Progenitor cell of endocrine pancreas (in vitro differentiated cells): ENCODE measurements around the gene ETNPPL. TPM values are rescaled to one million over a fixed set of nuclear protein-coding genes. Genes with fewer than 3 reads are reported as not detected.

Experiments
- DNase-seq: peaks from one replicate; pipeline ENCODE4 v3.0.0; 2021; ENCODE audit warnings: low spot score; ENCODE audit not compliant: unreplicated experiment
- H3K27ac Mint-ChIP-seq: 2 replicates; pipeline ENCODE4 v1.8.0; 2021; ENCODE audit warnings: mild to moderate bottlenecking, moderate library complexity, mixed read lengths
- H3K27me3 Mint-ChIP-seq: 2 replicates; pipeline ENCODE4 v1.8.0; 2021; ENCODE audit warnings: mixed read lengths
- H3K36me3 Mint-ChIP-seq: 2 replicates; pipeline ENCODE4 v1.8.0; 2022; ENCODE audit warnings: mixed read lengths; ENCODE audit not compliant: insufficient read depth
- H3K4me1 Mint-ChIP-seq: 2 replicates; pipeline ENCODE4 v1.8.0; 2021; ENCODE audit warnings: low read depth, mixed read lengths
- H3K4me3 Mint-ChIP-seq: 2 replicates; pipeline ENCODE4 v1.8.0; 2021; ENCODE audit warnings: low read depth, mild to moderate bottlenecking, moderate library complexity, mixed read lengths
- H3K9me3 Mint-ChIP-seq: 2 replicates; pipeline ENCODE4 v1.8.0; 2021; ENCODE audit warnings: low read depth, mixed read lengths
- total RNA-seq: library from RNA; stranded (reverse); gene quantifications from 2 replicates; pipeline ENCODE4 v1.2.1, GENCODE V29; 2021
- TF ChIP-seq, protein P1 (sequence below): fragments of 200-600 bp; sonication (generic); IDR thresholded peaks from one replicate; pipeline ENCODE4 v1.5.0; 2021; ENCODE audit warnings: antibody characterized with exemption, mild to moderate bottlenecking; ENCODE audit not compliant: unreplicated experiment

ETNPPL gene
- total RNA-seq, 1 donor from 2014 or later, result 0.22 TPM

GRCh38 chr4:108796173-108796572 lies 33.3 kb upstream of the ETNPPL start:
- TF ChIP-seq, protein P1, sequence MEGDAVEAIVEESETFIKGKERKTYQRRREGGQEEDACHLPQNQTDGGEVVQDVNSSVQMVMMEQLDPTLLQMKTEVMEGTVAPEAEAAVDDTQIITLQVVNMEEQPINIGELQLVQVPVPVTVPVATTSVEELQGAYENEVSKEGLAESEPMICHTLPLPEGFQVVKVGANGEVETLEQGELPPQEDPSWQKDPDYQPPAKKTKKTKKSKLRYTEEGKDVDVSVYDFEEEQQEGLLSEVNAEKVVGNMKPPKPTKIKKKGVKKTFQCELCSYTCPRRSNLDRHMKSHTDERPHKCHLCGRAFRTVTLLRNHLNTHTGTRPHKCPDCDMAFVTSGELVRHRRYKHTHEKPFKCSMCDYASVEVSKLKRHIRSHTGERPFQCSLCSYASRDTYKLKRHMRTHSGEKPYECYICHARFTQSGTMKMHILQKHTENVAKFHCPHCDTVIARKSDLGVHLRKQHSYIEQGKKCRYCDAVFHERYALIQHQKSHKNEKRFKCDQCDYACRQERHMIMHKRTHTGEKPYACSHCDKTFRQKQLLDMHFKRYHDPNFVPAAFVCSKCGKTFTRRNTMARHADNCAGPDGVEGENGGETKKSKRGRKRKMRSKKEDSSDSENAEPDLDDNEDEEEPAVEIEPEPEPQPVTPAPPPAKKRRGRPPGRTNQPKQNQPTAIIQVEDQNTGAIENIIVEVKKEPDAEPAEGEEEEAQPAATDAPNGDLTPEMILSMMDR, result no peak
- Mint-ChIP-seq H3K27ac (no peak overlapping the region), H3K9me3 (no peaks in the 10 kb centered on the region), H3K4me1 (no peaks in the 10 kb centered on the region), H3K27me3 (no peaks in the 10 kb centered on the region), H3K36me3 (no peaks in the 10 kb centered on the region), H3K4me3 (no peak overlapping the region)
- DNase-seq, result no peak

GRCh38 chr4:108795733-108796132 lies 32.9 kb upstream of the ETNPPL start:
- TF ChIP-seq, protein P1, result no peak
- H3K36me3 Mint-ChIP-seq, result no peaks in the 10 kb centered on the region
- H3K9me3 Mint-ChIP-seq, result no peaks in the 10 kb centered on the region
- no peak overlapping the region for H3K4me3 Mint-ChIP-seq
- no peak for DNase-seq
- H3K4me1 Mint-ChIP-seq, result no peaks in the 10 kb centered on the region
- H3K27ac Mint-ChIP-seq, result no peak overlapping the region
- no peaks in the 10 kb centered on the region for H3K27me3 Mint-ChIP-seq

GRCh38 chr4:108794136-108794535 lies 31.3 kb upstream of the ETNPPL start:
- Mint-ChIP-seq H3K9me3 (no peaks in the 10 kb centered on the region), H3K27ac (no peak overlapping the region), H3K4me1 (no peaks in the 10 kb centered on the region), H3K27me3 (no peaks in the 10 kb centered on the region), H3K36me3 (no peaks in the 10 kb centered on the region), H3K4me3 (no peak overlapping the region)
- DNase-seq, result no peak
- TF ChIP-seq, protein P1, result no peak

DNA sequence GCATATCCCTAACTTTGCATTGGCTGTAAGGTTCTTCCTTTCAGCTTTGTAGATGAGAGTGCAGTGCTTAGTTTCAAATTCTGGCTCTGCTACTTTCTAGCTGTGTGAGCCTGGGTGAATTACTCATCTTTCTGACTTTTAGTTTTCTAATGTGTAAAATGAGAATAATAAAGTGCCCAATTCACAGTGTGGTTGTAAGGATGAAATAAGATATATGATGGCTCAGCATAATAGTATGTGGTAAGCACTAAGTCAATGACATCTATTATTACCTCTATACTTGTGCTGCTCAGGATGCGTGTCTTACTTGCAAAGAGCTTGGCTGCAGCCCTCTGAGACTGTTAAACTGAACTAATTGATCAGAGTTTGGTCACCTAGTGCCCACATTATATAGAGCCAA lies 30.6 kb upstream of the ETNPPL start:
- no peaks in the 10 kb centered on the region for H3K4me1 Mint-ChIP-seq
- TF ChIP-seq, protein P1, result no peak
- H3K4me3 Mint-ChIP-seq, result no peak overlapping the region
- DNase-seq, result no peak
- no peaks in the 10 kb centered on the region for H3K36me3 Mint-ChIP-seq
- H3K27me3 Mint-ChIP-seq, result no peaks in the 10 kb centered on the region
- H3K9me3 Mint-ChIP-seq, result no peaks in the 10 kb centered on the region
- no peak overlapping the region for H3K27ac Mint-ChIP-seq

DNA sequence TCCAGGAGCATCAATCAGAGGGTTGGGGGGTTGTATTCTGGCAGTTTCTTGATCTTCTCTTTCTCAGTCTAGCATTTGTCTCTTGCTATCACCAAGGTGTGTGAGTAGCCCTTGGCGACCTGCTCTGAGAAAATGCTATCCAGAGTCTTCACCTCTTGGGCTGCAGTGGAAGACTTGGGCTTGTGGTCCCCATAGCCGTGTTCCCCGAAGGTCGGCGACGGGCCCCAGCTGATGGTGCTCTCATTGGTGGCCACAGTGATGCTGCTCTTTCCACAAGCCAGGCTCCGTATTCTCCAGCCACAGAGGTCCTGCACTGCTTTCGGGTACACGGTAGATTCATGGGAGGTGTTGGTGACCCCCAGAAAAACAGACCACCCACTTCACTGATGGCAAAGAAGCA lies 25.9 kb upstream of the ETNPPL start:
- H3K27me3 Mint-ChIP-seq, result no peaks in the 10 kb centered on the region
- H3K36me3 Mint-ChIP-seq, result no peaks in the 10 kb centered on the region
- no peak overlapping the region for H3K4me3 Mint-ChIP-seq
- peaks cover 2% of the 10 kb centered on the region for H3K4me1 Mint-ChIP-seq
- H3K9me3 Mint-ChIP-seq, result no peaks in the 10 kb centered on the region
- DNase-seq, result no peak
- H3K27ac Mint-ChIP-seq, result no peak overlapping the region
- TF ChIP-seq, protein P1, result no peak
